ENCODE results near the gene MTR.

GRCh38 chr1:236895665-236896387, 100.7 kb downstream of the MTR start:
- no peak for TF ChIP-seq EZH2 (IDR thresholded peaks at IDR 0.05; ENCODE audit: borderline replicate concordance, low read length)
- TF ChIP-seq CTCF (IDR thresholded peaks at IDR 0.05; ENCODE audit: low read length): no peak
